Uterine smooth muscle cell (primary cell): ENCODE results near the gene GPR137B. TPM values are rescaled to one million over a fixed set of nuclear protein-coding genes. Genes with fewer than 3 reads are reported as not detected.

Experiments
- total RNA-seq: library from RNA; depleted of rRNA; stranded (reverse); fragments of >200 nt; gene quantifications from 2 replicates; pipeline ENCODE4 v1.2.3, GENCODE V29; 2014

Gene GPR137B, protein sequence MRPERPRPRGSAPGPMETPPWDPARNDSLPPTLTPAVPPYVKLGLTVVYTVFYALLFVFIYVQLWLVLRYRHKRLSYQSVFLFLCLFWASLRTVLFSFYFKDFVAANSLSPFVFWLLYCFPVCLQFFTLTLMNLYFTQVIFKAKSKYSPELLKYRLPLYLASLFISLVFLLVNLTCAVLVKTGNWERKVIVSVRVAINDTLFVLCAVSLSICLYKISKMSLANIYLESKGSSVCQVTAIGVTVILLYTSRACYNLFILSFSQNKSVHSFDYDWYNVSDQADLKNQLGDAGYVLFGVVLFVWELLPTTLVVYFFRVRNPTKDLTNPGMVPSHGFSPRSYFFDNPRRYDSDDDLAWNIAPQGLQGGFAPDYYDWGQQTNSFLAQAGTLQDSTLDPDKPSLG
- total RNA-seq = 7.1 and 18.0 TPM in 2 replicates

DNA sequence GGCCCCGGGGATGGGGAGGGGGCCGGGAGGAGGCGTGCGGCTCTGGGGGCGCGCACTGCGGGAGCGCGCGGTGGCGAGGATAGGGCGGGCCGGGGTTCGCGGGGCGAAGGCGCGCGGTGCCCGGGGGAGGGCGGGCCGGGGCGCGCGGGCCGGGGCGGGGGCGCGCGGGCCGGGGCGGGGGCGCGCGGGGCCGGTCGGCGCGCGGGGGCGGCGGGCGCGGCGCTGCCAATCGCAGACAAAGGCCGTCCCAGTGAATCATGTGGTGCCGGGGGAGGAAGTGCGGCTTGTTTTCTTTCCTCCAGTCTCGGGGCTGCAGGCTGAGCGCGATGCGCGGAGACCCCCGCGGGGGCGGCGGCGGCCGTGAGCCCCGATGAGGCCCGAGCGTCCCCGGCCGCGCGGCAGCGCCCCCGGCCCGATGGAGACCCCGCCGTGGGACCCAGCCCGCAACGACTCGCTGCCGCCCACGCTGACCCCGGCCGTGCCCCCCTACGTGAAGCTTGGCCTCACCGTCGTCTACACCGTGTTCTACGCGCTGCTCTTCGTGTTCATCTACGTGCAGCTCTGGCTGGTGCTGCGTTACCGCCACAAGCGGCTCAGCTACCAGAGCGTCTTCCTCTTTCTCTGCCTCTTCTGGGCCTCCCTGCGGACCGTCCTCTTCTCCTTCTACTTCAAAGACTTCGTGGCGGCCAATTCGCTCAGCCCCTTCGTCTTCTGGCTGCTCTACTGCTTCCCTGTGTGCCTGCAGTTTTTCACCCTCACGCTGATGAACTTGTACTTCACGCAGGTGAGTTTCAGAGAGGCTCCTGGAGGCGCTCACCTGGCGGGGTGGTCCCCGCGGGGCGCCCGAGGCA, at the start of gene GPR137B:
Gene GPR137B (plus strand): TSS at position 287 of the 851 bp plus-strand sequence. CDS start 84 bp downstream, at position 371.

Other genes starting within 250 kb of the GPR137B start
- 94.4 and 113 TPM in 2 replicates for gene NID1, start 77.4 kb upstream of the GPR137B start, total RNA-seq
- gene ERO1B, start 139.4 kb downstream of the GPR137B start, total RNA-seq = 3.1 and 16.1 TPM in 2 replicates